WTC11 (cell line): ENCODE data around the gene RSPH1. TPM values are rescaled to one million over a fixed set of nuclear protein-coding genes. Genes with fewer than 3 reads are reported as not detected.

ENCODE experiments used
- ATAC-seq: fragments of 200-7000 bp; cut with Tn5 transposase; 2 replicates; pipeline ENCODE4 v1.10.0; 2021; ENCODE audit warnings: mild to moderate bottlenecking, moderate library complexity
- CTCF ChIA-PET: fragments of 300-600 bp; sonication (Branson Sonifier 250); formaldehyde crosslinking; loops from one replicate; lab custom pipeline; 2021; ENCODE audit warnings: antibody characterized with exemption; lab: Charles Lee
- POLR2A ChIA-PET: fragments of 350-600 bp; sonication (Branson Sonifier 250); formaldehyde crosslinking; loops from one replicate; lab custom pipeline; 2021; ENCODE audit warnings: antibody characterized with exemption; lab: Charles Lee
- DNase-seq: peaks from one replicate; pipeline ENCODE4 v3.0.0; 2021; ENCODE audit warnings: low spot score
- H3K27ac Mint-ChIP-seq: 2 replicates; pipeline ENCODE4 v1.8.0; 2021; ENCODE audit warnings: mixed read lengths
- H3K27me3 Mint-ChIP-seq: 2 replicates; pipeline ENCODE4 v1.8.0; 2021; ENCODE audit warnings: low read depth, mild to moderate bottlenecking, moderate library complexity, mixed read lengths
- H3K36me3 Mint-ChIP-seq: 2 replicates; pipeline ENCODE4 v1.8.0; 2021; ENCODE audit warnings: mixed read lengths
- H3K4me1 Mint-ChIP-seq: 2 replicates; pipeline ENCODE4 v1.8.0; 2022; ENCODE audit warnings: mixed read lengths
- H3K4me3 Mint-ChIP-seq: 2 replicates; pipeline ENCODE4 v1.8.0; 2021; ENCODE audit warnings: mild to moderate bottlenecking, moderate library complexity, mixed read lengths
- H3K9me3 Mint-ChIP-seq: 2 replicates; pipeline ENCODE4 v1.8.0; 2021; ENCODE audit warnings: mixed read lengths
- AFF4 ChIP-seq: sonication (generic); formaldehyde crosslinking; IDR thresholded peaks from 2 replicates; pipeline ENCODE4 v1.8.1; 2023; ENCODE audit warnings: mild to moderate bottlenecking, missing genetic modification reagents, borderline replicate concordance
- AR ChIP-seq: fragments of 250-450 bp; sonication (Bioruptor Pico); IDR thresholded peaks from 2 replicates; pipeline ENCODE4 v1.9.0; 2021; ENCODE audit warnings: mild to moderate bottlenecking
- CBFB ChIP-seq: sonication (generic); formaldehyde crosslinking; IDR thresholded peaks from 2 replicates; pipeline ENCODE4 v1.8.1; 2022; ENCODE audit warnings: mild to moderate bottlenecking, low read depth, missing genetic modification reagents
- CTCF ChIP-seq: fragments of 200-600 bp; IDR thresholded peaks from 2 replicates; pipeline ENCODE4 v1.8.0; 2022; ENCODE audit warnings: antibody characterized with exemption
- FOXP4 ChIP-seq: sonication (generic); formaldehyde crosslinking; IDR thresholded peaks from 2 replicates; pipeline ENCODE4 v1.8.0; 2022; ENCODE audit warnings: mild to moderate bottlenecking, missing genetic modification reagents
- GTF2I ChIP-seq: fragments of 250-450 bp; sonication (Bioruptor Pico); conservative IDR thresholded peaks from 2 replicates; pipeline ENCODE4 v1.4.0; 2021; ENCODE audit warnings: mild to moderate bottlenecking
- JAZF1 ChIP-seq: fragments of 250-450 bp; sonication (Bioruptor Pico); IDR thresholded peaks from 2 replicates; pipeline ENCODE4 v1.9.0; 2021; ENCODE audit warnings: moderate library complexity, mild to moderate bottlenecking, inconsistent platforms
- JUN ChIP-seq: sonication (generic); formaldehyde crosslinking; IDR thresholded peaks from 2 replicates; pipeline ENCODE4 v1.8.0; 2023; ENCODE audit warnings: mild to moderate bottlenecking, missing genetic modification reagents
- NR3C1 ChIP-seq: sonication (generic); formaldehyde crosslinking; conservative IDR thresholded peaks from 2 replicates; pipeline ENCODE4 v1.8.1; 2023; ENCODE audit warnings: low read depth, mild to moderate bottlenecking, missing genetic modification reagents
- TP53 ChIP-seq: sonication (generic); formaldehyde crosslinking; IDR thresholded peaks from 2 replicates; pipeline ENCODE4 v1.8.1; 2023; ENCODE audit warnings: mild to moderate bottlenecking, missing genetic modification reagents
- USF1 ChIP-seq: sonication (generic); formaldehyde crosslinking; IDR thresholded peaks from 2 replicates; pipeline ENCODE4 v1.8.0; 2022; ENCODE audit warnings: mild to moderate bottlenecking, missing genetic modification reagents
- ZBTB21 ChIP-seq: sonication (generic); formaldehyde crosslinking; IDR thresholded peaks from 2 replicates; pipeline ENCODE4 v1.8.1; 2023; ENCODE audit warnings: mild to moderate bottlenecking, missing genetic modification reagents, borderline replicate concordance
- ZNF219 ChIP-seq: sonication (generic); formaldehyde crosslinking; IDR thresholded peaks from 2 replicates; pipeline ENCODE4 v1.8.0; 2023; ENCODE audit warnings: missing genetic modification reagents, mild to moderate bottlenecking, borderline replicate concordance
- ZSCAN18 ChIP-seq: fragments of 250-450 bp; sonication (Bioruptor Pico); IDR thresholded peaks from 2 replicates; pipeline ENCODE4 v2.1.2; 2022; ENCODE audit warnings: mild to moderate bottlenecking, moderate library complexity
- total RNA-seq: library from RNA; stranded (reverse); gene quantifications from 3 replicates; pipeline ENCODE4 v1.2.3, GENCODE V29; 2021

Gene RSPH1
- total RNA-seq, 1 experiment from 2014 or later, result 0.11 TPM

GRCh38 chr21:42424914-42425541 is 71.0 kb downstream of the RSPH1 start (continued):
- TF ChIP-seq CBFB (CRISPR knock-in tag), result no peak

- no peaks in the 10 kb centered on the region; the same call in 1 of the 2 replicates for H3K27me3 Mint-ChIP-seq
- CTCF ChIA-PET, result interaction anchor here (0.9 to 1.0 kb wide), 3 partner anchors 12 to 113 kb away, joined by 3 to 4 read pairs (median 3); no protein-coding TSS in a partner anchor
- POLR2A ChIA-PET, result no interaction called here
- TF ChIP-seq ZBTB21 (CRISPR knock-in tag) (no peak), JUN (CRISPR knock-in tag) (no peak), NR3C1 (no peak), GTF2I (CRISPR knock-in tag) (no peak), AR (CRISPR knock-in tag) (no peak), ZSCAN18 (CRISPR knock-in tag) (no peak), FOXP4 (CRISPR knock-in tag) (no peak), JAZF1 (no peak), TP53 (CRISPR knock-in tag) (no peak), USF1 (CRISPR knock-in tag) (no peak), ZNF219 (CRISPR knock-in tag) (no peak), AFF4 (CRISPR knock-in tag) (no peak), CTCF (no peak)
- ATAC-seq (no peak), DNase-seq (no peak)
- no peak overlapping the region for H3K27ac Mint-ChIP-seq
- no peaks in the 10 kb centered on the region for H3K4me1 Mint-ChIP-seq
- H3K4me3 Mint-ChIP-seq, result no peak overlapping the region
- H3K36me3 Mint-ChIP-seq, result no peaks in the 10 kb centered on the region
- peaks cover 14% of the 10 kb centered on the region for H3K9me3 Mint-ChIP-seq
Observed at GRCh38 chr21:42423685-42424084, 72.3 kb downstream of the RSPH1 start.
